Neural cell (in vitro differentiated cells): ENCODE data around the gene HNRNPAB. TPM values are rescaled to one million over a fixed set of nuclear protein-coding genes. Genes with fewer than 3 reads are reported as not detected.

Experiments
- H2AFZ ChIP-seq: fragments of 200-600, 300-800 bp; sonication (generic), shearing (Covaris generic); 2 replicates; pipeline ENCODE4 v1.6.0; 2014; ENCODE audit warnings: low read depth, mild to moderate bottlenecking, antibody characterized with exemption, low read length, moderate library complexity
- H3F3A ChIP-seq: fragments of 200-600 bp; shearing (Covaris generic); 2 replicates; pipeline ENCODE4 v1.6.1; 2016; ENCODE audit warnings: mild to moderate bottlenecking, moderate library complexity, mixed read lengths, antibody characterized with exemption, low read length; ENCODE audit not compliant: insufficient read depth, poor library complexity, severe bottlenecking
- H3K27ac ChIP-seq: fragments of 200-600, 300-800 bp; sonication (generic), shearing (Covaris generic); 2 replicates; pipeline ENCODE4 v1.5.1; 2014; ENCODE audit warnings: mild to moderate bottlenecking, low read length, moderate library complexity
- H3K27me3 ChIP-seq: fragments of 300-800, 200-600 bp; sonication (generic), shearing (Covaris generic); 2 replicates; pipeline ENCODE4 v1.6.0; 2014; ENCODE audit warnings: mild to moderate bottlenecking, low read depth, low read length, moderate library complexity; ENCODE audit not compliant: insufficient read depth
- H3K36me3 ChIP-seq: fragments of 300-800, 200-600 bp; sonication (generic), shearing (Covaris generic); 2 replicates; pipeline ENCODE4 v1.5.1; 2014; ENCODE audit warnings: mild to moderate bottlenecking, antibody characterized with exemption, low read length, moderate library complexity; ENCODE audit not compliant: insufficient read depth
- H3K4me2 ChIP-seq: fragments of 300-800, 200-600 bp; sonication (generic), shearing (Covaris generic); 2 replicates; pipeline ENCODE4 v1.6.0; 2014; ENCODE audit warnings: mild to moderate bottlenecking, low read length
- H3K4me3 ChIP-seq: fragments of 300-800, 200-600 bp; sonication (generic), shearing (Covaris generic); 2 replicates; pipeline ENCODE4 v1.5.1; 2014; ENCODE audit warnings: mild to moderate bottlenecking, low read length, moderate library complexity
- H3K79me2 ChIP-seq: fragments of 200-600 bp; shearing (Covaris generic); replicated peaks from 2 replicates; pipeline ENCODE4 v1.6.0; 2014; ENCODE audit warnings: mild to moderate bottlenecking, low read length, moderate library complexity; ENCODE audit not compliant: insufficient read depth
- H3K9ac ChIP-seq: fragments of 300-800, 200-600 bp; sonication (generic), shearing (Covaris generic); 2 replicates; pipeline ENCODE4 v1.6.1; 2016; ENCODE audit warnings: mild to moderate bottlenecking, low read length, mixed read lengths
- H3K9me2 ChIP-seq: fragments of 200-600 bp; shearing (Covaris generic); 2 replicates; pipeline ENCODE4 v1.6.1; 2016; ENCODE audit warnings: mild to moderate bottlenecking, low read length, mixed read lengths; ENCODE audit not compliant: insufficient read depth
- H3K9me3 ChIP-seq: fragments of 200-600, 300-800 bp; sonication (generic), shearing (Covaris generic); 2 replicates; pipeline ENCODE4 v1.6.1; 2016; ENCODE audit warnings: mild to moderate bottlenecking, mixed run types, low read length, moderate library complexity, mixed read lengths
- H4K20me1 ChIP-seq: fragments of 200-600 bp; shearing (Covaris generic); 2 replicates; pipeline ENCODE4 v1.6.1; 2016; ENCODE audit warnings: mild to moderate bottlenecking, mixed run types; ENCODE audit not compliant: insufficient read depth
- EP300 ChIP-seq: fragments of 450-650 bp; conservative IDR thresholded peaks from 2 replicates; pipeline ENCODE4 v1.6.1; 2014; ENCODE audit warnings: antibody characterized with exemption, mild to moderate bottlenecking, moderate library complexity; ENCODE audit not compliant: poor library complexity, severe bottlenecking
- EZH2 ChIP-seq: fragments of 200-600, 300-800 bp; shearing (Covaris generic), sonication (generic); IDR thresholded peaks from 2 replicates; pipeline ENCODE4 v1.6.1; 2014; ENCODE audit warnings: antibody characterized with exemption, low read length, borderline replicate concordance, mild to moderate bottlenecking; ENCODE audit not compliant: insufficient read depth, poor library complexity, severe bottlenecking
- MXI1 ChIP-seq: fragments of 450-650 bp; conservative IDR thresholded peaks from 2 replicates; pipeline ENCODE4 v1.6.1; 2014; ENCODE audit warnings: antibody characterized with exemption, mild to moderate bottlenecking; ENCODE audit not compliant: poor library complexity, severe bottlenecking
- POLR2AphosphoS5 ChIP-seq: IDR thresholded peaks from 2 replicates; pipeline ENCODE4 v1.6.1; 2012
- RAD21 ChIP-seq: fragments of 450-650 bp; conservative IDR thresholded peaks from 2 replicates; pipeline ENCODE4 v1.6.1; 2014; ENCODE audit warnings: antibody characterized with exemption, mild to moderate bottlenecking, moderate library complexity
- SMC3 ChIP-seq: fragments of 450-650 bp; conservative IDR thresholded peaks from 2 replicates; pipeline ENCODE4 v1.6.1; 2014; ENCODE audit warnings: antibody characterized with exemption, mild to moderate bottlenecking, moderate library complexity; ENCODE audit not compliant: poor library complexity
- TAF1 ChIP-seq: IDR thresholded peaks from 2 replicates; pipeline ENCODE4 v1.6.1; 2012; ENCODE audit warnings: low read depth
- polyA plus RNA-seq: library from polyadenylated mRNA; depleted of rRNA; stranded (reverse); fragments of >200 nt; gene quantifications from 2 replicates; pipeline ENCODE4 v1.2.3, GENCODE V29; 2014
- TF ChIP-seq, protein P1 (sequence below): IDR thresholded peaks from 2 replicates; pipeline ENCODE4 v1.6.1; 2012; ENCODE audit warnings: borderline replicate concordance
- TF ChIP-seq, protein P2 (sequence below): fragments of 450-650 bp; IDR thresholded peaks from 2 replicates; pipeline ENCODE4 v1.5.1; 2014; ENCODE audit warnings: antibody characterized with exemption, mild to moderate bottlenecking, moderate library complexity; ENCODE audit not compliant: poor library complexity, severe bottlenecking

The HNRNPAB gene
- polyA plus RNA-seq, 1 donor from 2014 or later = 129 TPM

DNA sequence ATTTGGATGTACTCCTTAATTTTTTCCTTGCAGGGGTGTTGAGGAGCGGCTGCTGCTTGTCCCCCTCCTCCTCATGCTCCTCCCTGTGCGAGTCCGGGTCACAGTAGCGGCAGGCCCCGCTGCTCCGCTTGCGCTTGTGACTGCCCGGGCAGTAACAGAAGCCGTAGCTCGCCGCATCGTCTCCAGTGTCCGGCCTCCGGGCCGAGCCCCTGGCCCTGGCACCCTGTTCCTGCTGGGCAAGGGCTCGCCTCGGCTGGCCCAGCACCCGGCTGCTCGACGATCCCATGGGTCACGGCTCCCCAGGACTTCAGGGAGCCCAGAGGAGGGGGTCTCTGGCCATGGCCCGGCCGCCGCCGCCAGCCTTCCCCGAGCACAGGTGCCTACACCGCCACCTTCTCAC lies 17.3 kb upstream of the HNRNPAB start, which contains the start of gene GMCL2:
TSS of gene GMCL2 (minus strand) at position 358 of the 400 bp plus-strand sequence. CDS start at position 286, 72 bp downstream.
- no peak within 1 kb of the TSS for H2AFZ ChIP-seq
- no peak within 1 kb of the TSS for H3K27ac ChIP-seq
- no peak within 1 kb of the TSS for H3K9ac ChIP-seq
- TF ChIP-seq SMC3 (no peak), MXI1 (no peak), EZH2 (no peak), POLR2AphosphoS5 (no peak), TAF1 (no peak), EP300 (no peak), RAD21 (no peak)
- TF ChIP-seq, protein P1, sequence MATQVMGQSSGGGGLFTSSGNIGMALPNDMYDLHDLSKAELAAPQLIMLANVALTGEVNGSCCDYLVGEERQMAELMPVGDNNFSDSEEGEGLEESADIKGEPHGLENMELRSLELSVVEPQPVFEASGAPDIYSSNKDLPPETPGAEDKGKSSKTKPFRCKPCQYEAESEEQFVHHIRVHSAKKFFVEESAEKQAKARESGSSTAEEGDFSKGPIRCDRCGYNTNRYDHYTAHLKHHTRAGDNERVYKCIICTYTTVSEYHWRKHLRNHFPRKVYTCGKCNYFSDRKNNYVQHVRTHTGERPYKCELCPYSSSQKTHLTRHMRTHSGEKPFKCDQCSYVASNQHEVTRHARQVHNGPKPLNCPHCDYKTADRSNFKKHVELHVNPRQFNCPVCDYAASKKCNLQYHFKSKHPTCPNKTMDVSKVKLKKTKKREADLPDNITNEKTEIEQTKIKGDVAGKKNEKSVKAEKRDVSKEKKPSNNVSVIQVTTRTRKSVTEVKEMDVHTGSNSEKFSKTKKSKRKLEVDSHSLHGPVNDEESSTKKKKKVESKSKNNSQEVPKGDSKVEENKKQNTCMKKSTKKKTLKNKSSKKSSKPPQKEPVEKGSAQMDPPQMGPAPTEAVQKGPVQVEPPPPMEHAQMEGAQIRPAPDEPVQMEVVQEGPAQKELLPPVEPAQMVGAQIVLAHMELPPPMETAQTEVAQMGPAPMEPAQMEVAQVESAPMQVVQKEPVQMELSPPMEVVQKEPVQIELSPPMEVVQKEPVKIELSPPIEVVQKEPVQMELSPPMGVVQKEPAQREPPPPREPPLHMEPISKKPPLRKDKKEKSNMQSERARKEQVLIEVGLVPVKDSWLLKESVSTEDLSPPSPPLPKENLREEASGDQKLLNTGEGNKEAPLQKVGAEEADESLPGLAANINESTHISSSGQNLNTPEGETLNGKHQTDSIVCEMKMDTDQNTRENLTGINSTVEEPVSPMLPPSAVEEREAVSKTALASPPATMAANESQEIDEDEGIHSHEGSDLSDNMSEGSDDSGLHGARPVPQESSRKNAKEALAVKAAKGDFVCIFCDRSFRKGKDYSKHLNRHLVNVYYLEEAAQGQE = no peak
- TF ChIP-seq, protein P2, sequence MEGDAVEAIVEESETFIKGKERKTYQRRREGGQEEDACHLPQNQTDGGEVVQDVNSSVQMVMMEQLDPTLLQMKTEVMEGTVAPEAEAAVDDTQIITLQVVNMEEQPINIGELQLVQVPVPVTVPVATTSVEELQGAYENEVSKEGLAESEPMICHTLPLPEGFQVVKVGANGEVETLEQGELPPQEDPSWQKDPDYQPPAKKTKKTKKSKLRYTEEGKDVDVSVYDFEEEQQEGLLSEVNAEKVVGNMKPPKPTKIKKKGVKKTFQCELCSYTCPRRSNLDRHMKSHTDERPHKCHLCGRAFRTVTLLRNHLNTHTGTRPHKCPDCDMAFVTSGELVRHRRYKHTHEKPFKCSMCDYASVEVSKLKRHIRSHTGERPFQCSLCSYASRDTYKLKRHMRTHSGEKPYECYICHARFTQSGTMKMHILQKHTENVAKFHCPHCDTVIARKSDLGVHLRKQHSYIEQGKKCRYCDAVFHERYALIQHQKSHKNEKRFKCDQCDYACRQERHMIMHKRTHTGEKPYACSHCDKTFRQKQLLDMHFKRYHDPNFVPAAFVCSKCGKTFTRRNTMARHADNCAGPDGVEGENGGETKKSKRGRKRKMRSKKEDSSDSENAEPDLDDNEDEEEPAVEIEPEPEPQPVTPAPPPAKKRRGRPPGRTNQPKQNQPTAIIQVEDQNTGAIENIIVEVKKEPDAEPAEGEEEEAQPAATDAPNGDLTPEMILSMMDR = no peak
- no peak within 1 kb of the TSS for H3K4me2 ChIP-seq
- H3K4me3 ChIP-seq = no peak within 1 kb of the TSS
- H3K9me2 ChIP-seq = no peaks in the 10 kb centered on the region
- H3K79me2 ChIP-seq = no peaks in the 10 kb centered on the region
- no peaks in the 10 kb centered on the region for H3K36me3 ChIP-seq
- no peaks in the 10 kb centered on the region for H4K20me1 ChIP-seq
- H3F3A ChIP-seq = no peaks in the 10 kb centered on the region
- H3K9me3 ChIP-seq = no peaks in the 10 kb centered on the region
- no peaks in the 10 kb centered on the region for H3K27me3 ChIP-seq

DNA sequence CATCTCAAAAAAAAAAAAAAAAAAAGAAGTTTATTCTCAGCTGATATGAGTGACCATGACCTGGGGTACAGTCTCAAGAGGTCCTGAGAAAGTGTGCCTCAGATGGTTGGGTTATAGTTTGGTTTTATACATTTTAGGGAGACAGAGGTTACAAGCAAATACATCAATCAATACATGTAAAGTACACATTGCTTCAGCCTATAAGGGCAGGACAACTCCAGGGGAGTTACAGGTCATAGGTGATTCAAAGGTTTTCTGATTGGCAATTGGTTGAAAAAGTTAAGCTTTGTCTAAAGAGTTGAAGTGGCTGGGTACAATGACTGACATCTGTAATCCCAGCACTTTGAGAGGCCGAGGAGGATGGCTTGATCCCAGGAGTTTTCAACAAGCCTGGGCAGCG lies 14.9 kb upstream of the HNRNPAB start:
- no peaks in the 10 kb centered on the region for H3K9me2 ChIP-seq
- no peak overlapping the region for H3K27ac ChIP-seq
- TF ChIP-seq, protein P2 = no peak
- TF ChIP-seq, protein P1 = no peak
- TF ChIP-seq POLR2AphosphoS5 (no peak), SMC3 (no peak), EP300 (no peak), EZH2 (no peak), RAD21 (no peak), MXI1 (no peak), TAF1 (no peak)
- H4K20me1 ChIP-seq = no peaks in the 10 kb centered on the region
- H3K4me3 ChIP-seq = no peak overlapping the region
- no peaks in the 10 kb centered on the region for H3K79me2 ChIP-seq
- no peak overlapping the region for H3K9ac ChIP-seq
- H3K27me3 ChIP-seq = no peaks in the 10 kb centered on the region
- H2AFZ ChIP-seq = no peak overlapping the region
- no peak overlapping the region for H3K4me2 ChIP-seq
- no peaks in the 10 kb centered on the region for H3K9me3 ChIP-seq
- no peaks in the 10 kb centered on the region for H3K36me3 ChIP-seq
- H3F3A ChIP-seq = no peaks in the 10 kb centered on the region
